SU-DHL-6 (cell line): ENCODE data around the gene LGALS9B.
"Not testable (repeated sequence)": the region's sequence is repeated elsewhere in the genome, so short reads cannot be mapped to it uniquely, and the experiment has no call there.

Experiments used
- H2AFZ ChIP-seq: fragments of 200-600 bp; sonication (generic); 2 replicates; pipeline ENCODE4 v1.6.1; 2014; ENCODE audit warnings: low read depth, mild to moderate bottlenecking, moderate library complexity, mixed read lengths, antibody characterized with exemption, low read length; ENCODE audit not compliant: severe bottlenecking
- H3F3A ChIP-seq: fragments of 200-600 bp; shearing (Covaris generic); 2 replicates; pipeline ENCODE4 v1.6.0; 2016; ENCODE audit warnings: antibody characterized with exemption, mild to moderate bottlenecking; ENCODE audit not compliant: insufficient read depth
- H3K27ac ChIP-seq: fragments of 200-600 bp; sonication (generic); 2 replicates; pipeline ENCODE4 v1.5.1; 2016; ENCODE audit warnings: low read depth, mild to moderate bottlenecking, low read length, moderate library complexity, mixed read lengths
- H3K27me3 ChIP-seq: fragments of 200-600 bp; sonication (generic), shearing (Covaris generic); 2 replicates; pipeline ENCODE4 v1.6.0; 2014; ENCODE audit warnings: mild to moderate bottlenecking, low read length
- H3K36me3 ChIP-seq: fragments of 200-600 bp; sonication (generic); 2 replicates; pipeline ENCODE4 v1.6.1; 2014; ENCODE audit warnings: mild to moderate bottlenecking, low read length, mixed read lengths
- H3K4me2 ChIP-seq: fragments of 300-600, 200-600 bp; shearing (Covaris generic), sonication (generic); 2 replicates; pipeline ENCODE4 v1.6.0; 2014; ENCODE audit warnings: low read length, low read depth, mild to moderate bottlenecking; ENCODE audit not compliant: poor library complexity, severe bottlenecking
- H3K4me3 ChIP-seq: fragments of 200-600 bp; sonication (generic); 2 replicates; pipeline ENCODE4 v1.5.1; 2014; ENCODE audit warnings: antibody characterized with exemption, low read length, mild to moderate bottlenecking, mixed read lengths; ENCODE audit not compliant: insufficient read depth, poor library complexity, severe bottlenecking
- H3K79me2 ChIP-seq: fragments of 200-600 bp; sonication (generic); 2 replicates; pipeline ENCODE4 v1.6.1; 2014; ENCODE audit warnings: mild to moderate bottlenecking, low read length, moderate library complexity; ENCODE audit not compliant: insufficient read depth
- H3K9ac ChIP-seq: fragments of 200-600 bp; sonication (generic); 2 replicates; pipeline ENCODE4 v1.7.0; 2014; ENCODE audit warnings: mild to moderate bottlenecking, low read length
- H3K9me2 ChIP-seq: fragments of 200-600 bp; sonication (generic); replicated peaks from 2 replicates; pipeline ENCODE4 v1.6.1; 2014; ENCODE audit warnings: low read length; ENCODE audit not compliant: insufficient read depth
- H3K9me3 ChIP-seq: fragments of 200-600 bp; sonication (generic); 2 replicates; pipeline ENCODE4 v1.6.1; 2014; ENCODE audit warnings: low read length, mixed read lengths; ENCODE audit not compliant: insufficient read depth
- H4K20me1 ChIP-seq: fragments of 200-600 bp; sonication (generic); 2 replicates; pipeline ENCODE4 v1.6.1; 2014; ENCODE audit warnings: low read depth, mild to moderate bottlenecking, antibody characterized with exemption, low read length, moderate library complexity, mixed read lengths

The LGALS9B gene

GRCh38 chr17:20446895-20447294 lies 20.4 kb downstream of the LGALS9B start:
- H3K9ac ChIP-seq, H3K27ac ChIP-seq, H3K4me3 ChIP-seq, H2AFZ ChIP-seq, H3F3A ChIP-seq, H3K79me2 ChIP-seq, H4K20me1 ChIP-seq, H3K27me3 ChIP-seq, H3K4me2 ChIP-seq, H3K36me3 ChIP-seq, H3K9me3 ChIP-seq, H3K9me2 ChIP-seq: not testable (repeated sequence)

DNA sequence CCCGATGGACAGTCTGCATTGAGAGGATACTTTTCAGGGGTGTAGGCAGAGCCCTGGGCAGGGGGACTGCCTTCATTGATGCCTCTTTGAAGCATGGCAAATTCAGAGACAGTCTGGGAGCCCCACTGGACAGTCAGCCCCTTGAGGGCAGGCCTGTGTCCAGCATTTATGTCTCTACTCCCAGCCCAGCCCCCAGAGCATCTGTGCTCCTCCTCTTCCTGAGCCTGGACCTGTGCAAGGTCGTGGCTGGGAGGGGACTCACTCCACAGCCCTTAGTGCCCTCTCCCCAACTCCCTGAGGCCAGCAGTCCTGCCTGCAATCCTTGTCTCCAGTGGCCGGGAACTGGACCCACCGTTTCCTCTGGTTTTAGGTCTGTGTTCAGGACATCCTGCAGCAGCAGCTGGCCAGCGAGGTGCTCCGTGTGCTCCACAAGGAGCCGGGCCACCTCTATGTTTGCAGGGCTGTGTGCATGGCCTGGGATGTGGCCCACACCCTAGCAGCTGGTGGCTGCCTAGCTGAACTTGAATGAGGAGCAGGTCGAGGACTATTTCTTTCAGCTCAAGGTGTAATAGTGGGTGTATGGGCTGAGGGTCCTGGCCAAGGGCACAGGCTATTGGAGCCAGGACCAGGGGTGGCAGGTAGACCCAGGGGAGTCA lies 22.6 kb downstream of the LGALS9B start:
- not testable (repeated sequence) for H3K4me3 ChIP-seq, H3K9me3 ChIP-seq, H3K9ac ChIP-seq, H3K27ac ChIP-seq, H3K4me2 ChIP-seq, H3K79me2 ChIP-seq, H3K27me3 ChIP-seq, H3K9me2 ChIP-seq, H3F3A ChIP-seq, H3K36me3 ChIP-seq, H2AFZ ChIP-seq, H4K20me1 ChIP-seq

DNA sequence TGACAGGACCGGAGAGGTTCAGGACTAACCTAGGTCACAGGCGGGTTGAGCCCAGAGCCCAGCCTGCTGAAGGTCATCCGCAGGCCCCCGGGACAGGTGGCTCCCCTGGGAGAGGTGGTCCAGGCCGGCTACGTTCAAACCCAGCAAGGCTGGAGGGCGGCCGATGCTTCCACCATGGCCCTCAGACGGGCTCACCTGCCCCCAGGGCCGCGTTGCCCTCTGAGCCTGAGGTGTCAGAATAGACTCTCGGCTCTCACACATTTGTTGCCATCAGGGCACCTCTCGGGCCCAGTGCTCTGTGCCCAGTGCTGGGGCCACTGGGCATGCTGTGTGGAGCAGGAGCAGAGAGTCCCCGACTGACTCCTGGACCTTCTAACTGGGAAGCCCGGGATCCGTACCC lies 23.2 kb downstream of the LGALS9B start:
- H3K79me2 ChIP-seq, H3K36me3 ChIP-seq, H3F3A ChIP-seq, H3K9ac ChIP-seq, H3K27ac ChIP-seq, H2AFZ ChIP-seq, H3K4me2 ChIP-seq, H4K20me1 ChIP-seq, H3K9me3 ChIP-seq, H3K9me2 ChIP-seq, H3K27me3 ChIP-seq, H3K4me3 ChIP-seq: not testable (repeated sequence)

DNA sequence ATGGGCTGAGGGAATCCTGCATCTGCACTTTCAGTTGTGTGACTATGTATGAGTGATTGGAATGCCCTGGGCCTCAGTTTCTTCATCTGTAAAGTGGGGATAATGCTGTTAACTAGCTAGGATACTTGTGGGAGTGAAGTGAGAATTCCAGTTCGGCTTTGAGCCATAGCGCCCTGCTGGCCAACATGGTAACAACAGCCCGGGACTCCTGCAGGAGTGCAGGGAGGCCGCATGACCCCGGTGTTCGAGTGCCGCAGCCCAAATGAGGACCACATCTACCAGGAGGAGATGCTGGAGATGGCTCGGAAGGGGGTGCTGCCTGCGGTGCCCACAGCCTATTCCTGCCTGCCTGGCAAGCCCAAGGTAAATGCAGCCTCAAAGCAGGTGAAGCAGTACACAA lies 23.7 kb downstream of the LGALS9B start:
- not testable (repeated sequence) for H4K20me1 ChIP-seq, H3K9me2 ChIP-seq, H3K27ac ChIP-seq, H3K4me2 ChIP-seq, H3K27me3 ChIP-seq, H3K9me3 ChIP-seq, H3K36me3 ChIP-seq, H3K4me3 ChIP-seq, H2AFZ ChIP-seq, H3K79me2 ChIP-seq, H3F3A ChIP-seq, H3K9ac ChIP-seq

GRCh38 chr17:20440665-20441064 lies 26.7 kb downstream of the LGALS9B start:
- H2AFZ ChIP-seq, H3K9ac ChIP-seq, H3F3A ChIP-seq, H3K9me3 ChIP-seq, H3K27ac ChIP-seq, H3K4me3 ChIP-seq, H3K36me3 ChIP-seq, H4K20me1 ChIP-seq, H3K9me2 ChIP-seq, H3K27me3 ChIP-seq, H3K79me2 ChIP-seq, H3K4me2 ChIP-seq: not testable (repeated sequence)

DNA sequence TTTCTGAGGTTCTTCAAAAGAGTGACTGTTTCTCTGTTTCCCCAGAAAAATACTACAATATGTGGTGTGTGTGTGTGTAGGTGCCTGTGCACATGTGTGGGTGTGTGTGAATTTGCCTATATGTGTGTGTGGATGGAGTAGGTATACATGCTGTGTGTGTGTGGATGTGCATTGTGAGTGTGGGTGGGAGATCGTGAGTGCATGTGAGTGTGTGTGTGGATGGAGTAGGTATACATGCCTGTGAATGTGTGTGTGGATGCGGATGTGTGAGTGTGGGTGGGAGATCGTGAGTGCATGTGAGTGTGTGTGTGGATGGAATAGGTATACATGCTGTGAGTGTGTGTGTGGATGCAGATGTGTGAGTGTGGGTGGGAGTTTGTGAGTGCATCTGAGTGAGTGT lies 32.2 kb downstream of the LGALS9B start:
- not testable (repeated sequence) for H3K9me2 ChIP-seq, H3K9me3 ChIP-seq, H3K9ac ChIP-seq, H3K79me2 ChIP-seq, H3K27me3 ChIP-seq, H2AFZ ChIP-seq, H3K4me3 ChIP-seq, H3K27ac ChIP-seq, H3F3A ChIP-seq, H3K4me2 ChIP-seq, H3K36me3 ChIP-seq, H4K20me1 ChIP-seq

DNA sequence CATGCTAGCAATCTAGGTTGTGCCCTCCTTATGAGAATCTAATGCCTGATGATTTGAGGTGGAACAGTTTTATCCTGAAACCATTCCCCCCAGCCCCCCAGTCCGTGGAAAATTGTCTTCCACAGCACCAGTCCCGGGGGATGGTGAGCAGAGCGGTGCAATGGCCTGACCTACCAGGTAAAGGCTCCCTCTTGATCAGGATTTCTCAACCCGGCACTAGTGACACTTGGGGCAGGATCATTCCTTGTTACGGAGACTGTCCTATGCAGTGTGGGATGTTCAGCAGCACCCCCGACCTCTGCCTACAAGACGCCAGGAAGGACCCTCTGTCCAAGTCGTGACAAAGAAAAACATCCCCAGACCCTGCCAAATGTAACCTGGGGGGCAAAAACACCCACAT lies 34.0 kb downstream of the LGALS9B start:
- H2AFZ ChIP-seq, H3K4me2 ChIP-seq, H3K4me3 ChIP-seq, H3F3A ChIP-seq, H4K20me1 ChIP-seq, H3K9me3 ChIP-seq, H3K27me3 ChIP-seq, H3K79me2 ChIP-seq, H3K9ac ChIP-seq, H3K9me2 ChIP-seq, H3K36me3 ChIP-seq, H3K27ac ChIP-seq: not testable (repeated sequence)

DNA sequence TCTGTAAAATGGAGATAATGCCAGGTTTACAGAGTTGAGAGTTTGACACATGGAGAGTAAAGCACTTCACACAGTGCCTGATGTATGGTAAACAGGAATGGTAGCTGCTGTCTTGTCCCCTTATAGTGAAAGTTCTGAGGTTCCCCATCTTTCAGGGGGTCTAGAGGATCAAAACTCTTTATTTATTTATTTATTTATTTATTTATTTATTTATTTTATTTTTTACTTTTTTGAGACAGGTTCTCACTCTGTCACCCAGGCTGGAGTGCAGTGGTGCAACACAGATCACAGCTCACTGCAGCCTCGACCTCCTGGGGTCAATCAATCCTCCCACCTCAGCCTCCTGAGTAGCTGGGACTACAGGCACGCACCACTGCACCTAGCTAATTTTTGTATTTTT lies 40.1 kb downstream of the LGALS9B start:
- H3K27ac ChIP-seq, H3K9ac ChIP-seq, H3K9me3 ChIP-seq, H3K27me3 ChIP-seq, H3K36me3 ChIP-seq, H3K79me2 ChIP-seq, H3F3A ChIP-seq, H2AFZ ChIP-seq, H3K9me2 ChIP-seq, H3K4me3 ChIP-seq, H4K20me1 ChIP-seq, H3K4me2 ChIP-seq: not testable (repeated sequence)
